Astrocyte (in vitro differentiated cells and primary cell): ENCODE data around the gene LMAN2L. TPM values are rescaled to one million over a fixed set of nuclear protein-coding genes. Genes with fewer than 3 reads are reported as not detected.

Experiments used
- DNase-seq: peaks from one replicate; pipeline ENCODE4 v3.0.0-alpha.2; 2010; ENCODE audit warnings: low read depth
- FAIRE-seq: peaks from 2 replicates; lab custom pipeline; 2011; peaks lifted over from hg19 to GRCh38; lab: Jason Lieb, UNC
- H2AFZ ChIP-seq: 2 replicates; pipeline ENCODE4 v1.6.0; 2012; ENCODE audit warnings: low read depth, low read length, inconsistent platforms
- H3K27ac ChIP-seq: 2 replicates; pipeline ENCODE4 v1.5.1; 2011; ENCODE audit warnings: low read depth, low read length, inconsistent platforms
- H3K27me3 ChIP-seq: 2 replicates; pipeline ENCODE4 v1.6.0; 2011; ENCODE audit warnings: low read length, inconsistent platforms; ENCODE audit not compliant: insufficient read depth
- H3K36me3 ChIP-seq: 2 replicates; pipeline ENCODE4 v1.5.1; 2011; ENCODE audit warnings: low read length, inconsistent platforms; ENCODE audit not compliant: insufficient read depth
- H3K4me1 ChIP-seq: 2 replicates; pipeline ENCODE4 v1.5.1; 2011; ENCODE audit warnings: low read length, inconsistent platforms; ENCODE audit not compliant: insufficient read depth
- H3K4me2 ChIP-seq: 2 replicates; pipeline ENCODE4 v1.6.0; 2012; ENCODE audit warnings: low read length, inconsistent platforms
- H3K4me3 ChIP-seq: 2 replicates; pipeline ENCODE4 v1.5.1; 2011; ENCODE audit warnings: low read depth, mild to moderate bottlenecking, low read length, inconsistent platforms; ENCODE audit not compliant: insufficient read depth
- H3K79me2 ChIP-seq: 2 replicates; pipeline ENCODE4 v1.6.0; 2012; ENCODE audit warnings: mild to moderate bottlenecking, low read length, inconsistent platforms; ENCODE audit not compliant: insufficient read depth
- H3K9ac ChIP-seq: 2 replicates; pipeline ENCODE4 v1.6.0; 2012; ENCODE audit warnings: mild to moderate bottlenecking, low read length, inconsistent platforms
- H3K9me3 ChIP-seq: 2 replicates; pipeline ENCODE4 v1.5.1; 2012; ENCODE audit warnings: low read depth, mild to moderate bottlenecking, low read length, inconsistent platforms; ENCODE audit not compliant: insufficient read depth
- H4K20me1 ChIP-seq: 2 replicates; pipeline ENCODE4 v1.6.0; 2012; ENCODE audit warnings: low read length, inconsistent platforms; ENCODE audit not compliant: insufficient read depth
- H3K27ac Mint-ChIP-seq: one replicate; pipeline ENCODE4 v1.8.0; 2021; ENCODE audit warnings: mild to moderate bottlenecking, mixed read lengths; ENCODE audit not compliant: unreplicated experiment
- H3K27me3 Mint-ChIP-seq: one replicate; pipeline ENCODE4 v1.8.0; 2021; ENCODE audit warnings: low read depth, mixed read lengths; ENCODE audit not compliant: unreplicated experiment
- H3K36me3 Mint-ChIP-seq: one replicate; pipeline ENCODE4 v1.8.0; 2021; ENCODE audit warnings: low read depth, mixed read lengths; ENCODE audit not compliant: unreplicated experiment
- H3K4me1 Mint-ChIP-seq: one replicate; pipeline ENCODE4 v1.8.0; 2021; ENCODE audit warnings: low read depth, mixed read lengths; ENCODE audit not compliant: unreplicated experiment
- H3K4me3 Mint-ChIP-seq: one replicate; pipeline ENCODE4 v1.8.0; 2021; ENCODE audit warnings: mild to moderate bottlenecking, moderate library complexity, mixed read lengths; ENCODE audit not compliant: unreplicated experiment
- H3K9me3 Mint-ChIP-seq: one replicate; pipeline ENCODE4 v1.8.0; 2021; ENCODE audit warnings: mild to moderate bottlenecking, mixed read lengths; ENCODE audit not compliant: unreplicated experiment
- EZH2 ChIP-seq: IDR thresholded peaks from 2 replicates; pipeline ENCODE4 v1.6.1; 2012; ENCODE audit warnings: mild to moderate bottlenecking, low read length, inconsistent platforms; ENCODE audit not compliant: insufficient read depth
- total RNA-seq: library from RNA; stranded (reverse); gene quantifications from 2 replicates; pipeline ENCODE4 v1.2.1, GENCODE V29; 2021
- TF ChIP-seq, protein P1 (sequence below): IDR thresholded peaks from 2 replicates; pipeline ENCODE4 v1.5.1; 2011; ENCODE audit warnings: low read depth, mild to moderate bottlenecking, inconsistent platforms, low read length, moderate library complexity; ENCODE audit not compliant: insufficient read depth

Gene LMAN2L
- total RNA-seq, 1 donor from 2014 or later: 19.8 TPM

DNA sequence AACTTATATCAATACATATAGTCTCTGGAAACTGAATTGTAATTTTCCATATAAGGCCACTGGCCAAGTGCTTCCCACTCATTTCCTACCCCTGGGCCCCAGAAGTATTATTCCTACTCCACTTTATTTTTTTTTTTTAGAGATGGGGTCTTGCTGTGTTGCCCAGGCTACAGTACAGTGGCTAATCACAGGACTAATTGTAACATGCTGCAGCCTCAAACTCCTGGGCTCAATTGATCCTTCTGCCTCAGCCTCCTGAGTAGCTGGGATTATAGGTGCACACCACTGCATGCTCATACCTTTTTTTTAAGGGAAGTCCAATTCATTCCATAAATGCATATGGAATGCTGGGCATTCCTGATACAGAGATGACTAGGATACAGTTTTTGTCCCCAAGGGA lies 14.5 kb upstream of the LMAN2L start:
- H2AFZ ChIP-seq: no peak overlapping the region
- no peaks in the 10 kb centered on the region for H3K9me3 ChIP-seq
- TF ChIP-seq EZH2: no peak
- TF ChIP-seq, protein P1, sequence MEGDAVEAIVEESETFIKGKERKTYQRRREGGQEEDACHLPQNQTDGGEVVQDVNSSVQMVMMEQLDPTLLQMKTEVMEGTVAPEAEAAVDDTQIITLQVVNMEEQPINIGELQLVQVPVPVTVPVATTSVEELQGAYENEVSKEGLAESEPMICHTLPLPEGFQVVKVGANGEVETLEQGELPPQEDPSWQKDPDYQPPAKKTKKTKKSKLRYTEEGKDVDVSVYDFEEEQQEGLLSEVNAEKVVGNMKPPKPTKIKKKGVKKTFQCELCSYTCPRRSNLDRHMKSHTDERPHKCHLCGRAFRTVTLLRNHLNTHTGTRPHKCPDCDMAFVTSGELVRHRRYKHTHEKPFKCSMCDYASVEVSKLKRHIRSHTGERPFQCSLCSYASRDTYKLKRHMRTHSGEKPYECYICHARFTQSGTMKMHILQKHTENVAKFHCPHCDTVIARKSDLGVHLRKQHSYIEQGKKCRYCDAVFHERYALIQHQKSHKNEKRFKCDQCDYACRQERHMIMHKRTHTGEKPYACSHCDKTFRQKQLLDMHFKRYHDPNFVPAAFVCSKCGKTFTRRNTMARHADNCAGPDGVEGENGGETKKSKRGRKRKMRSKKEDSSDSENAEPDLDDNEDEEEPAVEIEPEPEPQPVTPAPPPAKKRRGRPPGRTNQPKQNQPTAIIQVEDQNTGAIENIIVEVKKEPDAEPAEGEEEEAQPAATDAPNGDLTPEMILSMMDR: no peak
- Mint-ChIP-seq H3K27ac (no peak overlapping the region), H3K4me1 (no peaks in the 10 kb centered on the region), H3K9me3 (peaks cover 2% of the 10 kb centered on the region), H3K27me3 (peaks cover 9% of the 10 kb centered on the region), H3K36me3 (no peaks in the 10 kb centered on the region), H3K4me3 (no peak overlapping the region)
- H3K4me2 ChIP-seq: no peak overlapping the region
- no peak overlapping the region for H3K9ac ChIP-seq
- no peak overlapping the region for H3K27ac ChIP-seq
- H3K27me3 ChIP-seq: peaks cover 2% of the 10 kb centered on the region
- DNase-seq (no peak), FAIRE-seq (no peak)
- H3K4me1 ChIP-seq: no peaks in the 10 kb centered on the region
- no peaks in the 10 kb centered on the region for H4K20me1 ChIP-seq
- no peak overlapping the region for H3K4me3 ChIP-seq
- H3K79me2 ChIP-seq: no peaks in the 10 kb centered on the region
- H3K36me3 ChIP-seq: no peaks in the 10 kb centered on the region

DNA sequence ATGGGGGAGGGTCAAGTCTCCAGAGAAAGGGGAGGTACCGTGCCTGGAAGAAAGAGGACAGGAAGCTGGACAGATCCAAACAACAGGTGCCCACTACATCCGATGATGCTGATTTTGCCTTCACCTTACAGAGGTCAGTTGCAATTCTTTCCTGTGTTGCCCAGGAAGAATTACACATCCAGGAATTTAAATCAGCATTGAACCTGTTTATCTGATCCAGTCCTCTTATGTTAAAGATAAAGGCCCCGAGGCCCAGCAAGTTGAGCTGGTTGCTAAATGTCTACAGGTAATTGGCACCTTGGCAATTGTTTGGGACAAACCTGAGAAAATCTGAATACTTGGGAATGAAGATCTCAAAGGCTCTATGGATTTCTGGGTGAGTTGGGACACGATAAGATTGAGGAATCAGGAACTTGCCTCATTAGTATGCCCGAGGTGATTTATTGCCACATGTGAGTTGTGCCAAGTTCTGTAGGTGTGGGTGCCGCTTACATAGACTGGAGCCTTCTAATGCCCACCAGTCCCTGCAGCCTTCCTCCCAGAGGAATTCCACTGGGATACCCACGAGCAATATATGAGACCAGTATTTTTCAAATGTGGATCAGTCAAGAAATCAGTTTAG lies 13.9 kb upstream of the LMAN2L start:
- H3K4me3 ChIP-seq: no peak overlapping the region
- no peaks in the 10 kb centered on the region for H4K20me1 ChIP-seq
- no peaks in the 10 kb centered on the region for H3K9me3 ChIP-seq
- Mint-ChIP-seq H3K9me3 (peaks cover 2% of the 10 kb centered on the region), H3K4me1 (no peaks in the 10 kb centered on the region), H3K27me3 (peaks cover 9% of the 10 kb centered on the region), H3K27ac (no peak overlapping the region), H3K36me3 (no peaks in the 10 kb centered on the region), H3K4me3 (no peak overlapping the region)
- H3K9ac ChIP-seq: no peak overlapping the region
- no peaks in the 10 kb centered on the region for H3K4me1 ChIP-seq
- H2AFZ ChIP-seq: no peak overlapping the region
- TF ChIP-seq, protein P1: no peak
- no peak for TF ChIP-seq EZH2
- no peak overlapping the region for H3K4me2 ChIP-seq
- DNase-seq (no peak), FAIRE-seq (no peak)
- no peaks in the 10 kb centered on the region for H3K79me2 ChIP-seq
- no peaks in the 10 kb centered on the region for H3K36me3 ChIP-seq
- peaks cover 2% of the 10 kb centered on the region for H3K27me3 ChIP-seq
- no peak overlapping the region for H3K27ac ChIP-seq

DNA sequence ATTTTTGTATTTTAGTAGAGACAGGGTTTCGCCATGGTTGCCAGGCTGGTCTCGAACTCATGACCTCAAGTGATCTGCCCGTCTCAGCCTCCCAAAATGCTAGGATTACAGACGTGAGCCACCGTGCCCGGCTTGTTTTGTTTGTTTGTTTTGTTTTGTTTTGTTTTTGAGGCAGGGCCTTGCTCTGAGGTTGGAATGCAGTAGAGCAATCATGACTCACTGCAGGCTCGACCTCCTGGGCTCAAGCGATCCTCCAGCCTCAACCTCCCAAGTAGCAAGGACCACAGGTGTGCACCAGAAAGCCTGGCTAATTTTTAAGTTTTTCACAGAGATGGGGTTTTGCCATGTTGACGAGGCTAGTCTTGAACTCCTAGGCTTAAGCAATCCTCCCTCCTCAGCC lies 11.9 kb upstream of the LMAN2L start:
- Histone ChIP-seq H3K4me2 (no peak overlapping the region), H3K4me3 (no peak overlapping the region), H3K4me1 (no peaks in the 10 kb centered on the region), H2AFZ (no peak overlapping the region), H4K20me1 (no peaks in the 10 kb centered on the region), H3K36me3 (no peaks in the 10 kb centered on the region), H3K27ac (no peak overlapping the region), H3K9me3 (no peaks in the 10 kb centered on the region), H3K9ac (no peak overlapping the region), H3K79me2 (no peaks in the 10 kb centered on the region), H3K27me3 (peaks cover 2% of the 10 kb centered on the region)
- Mint-ChIP-seq H3K9me3 (peaks cover 2% of the 10 kb centered on the region), H3K36me3 (no peaks in the 10 kb centered on the region), H3K4me3 (no peak overlapping the region), H3K4me1 (no peaks in the 10 kb centered on the region), H3K27ac (no peak overlapping the region), H3K27me3 (peaks cover 14% of the 10 kb centered on the region)
- FAIRE-seq: no peak
- TF ChIP-seq, protein P1: no peak
- TF ChIP-seq EZH2: no peak
- DNase-seq: no peak
